ENCODE results near the gene MEGF9. TPM values are rescaled to one million over a fixed set of nuclear protein-coding genes. Genes with fewer than 3 reads are reported as not detected.

MEGF9 gene
- total RNA-seq, 1 donor from 2014 or later, result 28.0 TPM

- no peak for DNase-seq (ENCODE audit: low read depth)
Measured at GRCh38 chr9:120625222-120625621, 89.0 kb downstream of the MEGF9 start.

- no peak for DNase-seq (ENCODE audit: low read depth)
Measured at GRCh38 chr9:120622790-120623189, 91.5 kb downstream of the MEGF9 start.

GRCh38 chr9:120621941-120622340 lies 92.3 kb downstream of the MEGF9 start:
- no peak for DNase-seq (ENCODE audit: low read depth)

GRCh38 chr9:120619751-120620655 lies 94.3 kb downstream of the MEGF9 start:
- peak; percentile 70 for DNase-seq (ENCODE audit: low read depth)

GRCh38 chr9:120616966-120617935 lies 97.0 kb downstream of the MEGF9 start:
- DNase-seq (ENCODE audit: low read depth), result no peak

- peak; percentile 18 for DNase-seq (ENCODE audit: low read depth)
Measured at GRCh38 chr9:120612218-120612617, 102.1 kb downstream of the MEGF9 start.

- no peak for DNase-seq (ENCODE audit: low read depth)
Measured at GRCh38 chr9:120611690-120612068, 102.6 kb downstream of the MEGF9 start.

GRCh38 chr9:120610975-120611689 lies 103.1 kb downstream of the MEGF9 start:
- peak; percentile 55 for DNase-seq (ENCODE audit: low read depth)

GRCh38 chr9:120609636-120610035 lies 104.6 kb downstream of the MEGF9 start:
- DNase-seq (ENCODE audit: low read depth), result no peak

GRCh38 chr9:120608421-120608820 lies 105.8 kb downstream of the MEGF9 start:
- DNase-seq (ENCODE audit: low read depth), result no peak

GRCh38 chr9:120603591-120603990 lies 110.7 kb downstream of the MEGF9 start:
- peak; percentile 48 for DNase-seq (ENCODE audit: low read depth)

- no peak for DNase-seq (ENCODE audit: low read depth)
Measured at GRCh38 chr9:120603010-120603409, 111.3 kb downstream of the MEGF9 start.

- no peak for DNase-seq (ENCODE audit: low read depth)
Measured at GRCh38 chr9:120593955-120594277, 120.4 kb downstream of the MEGF9 start.

GRCh38 chr9:120593250-120593954 lies 120.9 kb downstream of the MEGF9 start:
- DNase-seq (ENCODE audit: low read depth), result no peak

GRCh38 chr9:120592210-120592609 lies 122.1 kb downstream of the MEGF9 start:
- no peak for DNase-seq (ENCODE audit: low read depth)

- no peak for DNase-seq (ENCODE audit: low read depth)
Measured at GRCh38 chr9:120587328-120587727, 126.9 kb downstream of the MEGF9 start.

- peak; percentile 66 for DNase-seq (ENCODE audit: low read depth)
Measured at GRCh38 chr9:120583958-120584369, 130.3 kb downstream of the MEGF9 start.

GRCh38 chr9:120580051-120580896 lies 134.0 kb downstream of the MEGF9 start, which contains the start of gene CDK5RAP2:
TSS of gene CDK5RAP2 (minus strand) at chr9:120580167. CDS start at chr9:120579978, 189 bp downstream.
- DNase-seq (ENCODE audit: low read depth), result peak; percentile 97

- peak; percentile 6 for DNase-seq (ENCODE audit: low read depth)
Measured at GRCh38 chr9:120579139-120580050, 134.9 kb downstream of the MEGF9 start.

Data from renal cortical epithelial cell (primary cell).